ENCODE measurements around the gene PAK2.

PAK2 gene

DNA sequence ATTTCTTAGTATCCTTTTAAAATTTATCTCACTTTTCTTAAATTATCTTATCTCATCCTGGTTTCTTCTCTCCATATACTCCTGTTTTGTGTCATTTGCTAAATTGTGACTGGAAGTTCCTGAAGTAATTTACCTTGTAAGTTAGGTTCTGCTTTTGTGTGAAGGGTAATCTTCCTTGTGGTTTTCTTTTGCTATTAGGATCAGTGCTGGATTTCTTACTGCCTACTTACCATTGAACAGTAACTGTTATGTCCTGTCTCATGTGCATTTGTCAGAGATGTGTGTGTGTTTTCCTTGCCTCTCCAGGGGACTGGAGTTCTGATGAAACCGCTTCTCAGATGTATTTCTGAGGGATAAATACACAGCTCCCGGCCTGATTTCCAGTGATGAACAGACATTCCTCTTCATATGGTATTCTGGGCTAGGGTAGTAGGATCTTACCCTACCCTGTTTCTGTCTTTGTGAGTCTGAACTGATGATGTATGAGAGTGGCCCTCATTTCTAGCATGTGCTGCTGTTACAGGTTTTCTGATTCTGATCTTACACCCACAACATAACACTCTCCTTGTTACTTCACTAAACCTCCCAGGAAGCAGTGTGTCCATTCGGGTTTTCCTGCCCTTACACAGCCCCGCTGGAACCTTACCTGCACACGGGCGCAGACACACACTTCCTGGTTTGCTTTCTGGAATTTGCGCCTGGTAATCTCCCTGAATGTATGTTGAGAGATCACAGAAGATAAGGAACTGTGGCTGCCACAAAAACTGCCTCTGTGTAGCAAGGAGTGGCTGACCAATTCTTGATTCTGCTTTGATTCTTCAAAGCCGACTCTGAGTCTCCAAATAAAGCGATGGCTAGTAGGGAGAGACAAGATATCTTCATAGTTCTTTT lies 14.7 kb downstream of the PAK2 start:
- H3K27me3 ChIP-seq (ENCODE audit: insufficient read depth, low read length, poor library complexity) = no peaks in the 10 kb centered on the region
- H3K18ac ChIP-seq (ENCODE audit: low read length) = no peak overlapping the region
- no peaks in the 10 kb centered on the region for H3K36me3 ChIP-seq (ENCODE audit: control insufficient read depth, insufficient read depth, low read length)
- no peak overlapping the region for H3K4me2 ChIP-seq (ENCODE audit: low read length)
- peaks cover 62% of the 10 kb centered on the region for H3K79me2 ChIP-seq (ENCODE audit: control insufficient read depth, insufficient read depth, low read length)
- WGBS (ENCODE audit: extremely low coverage, insufficient coverage, low lambda C conversion rate) = no CpG with 5 or more reads among the region's 9 CpGs
- no peak overlapping the region for H3K27ac ChIP-seq (ENCODE audit: low read depth, low read length)
- H3K4me1 ChIP-seq (ENCODE audit: control insufficient read depth, low read depth, low read length) = no peaks in the 10 kb centered on the region
- no peak overlapping the region for H3K4ac ChIP-seq (ENCODE audit: low read depth, low read length)
- H3K4me3 ChIP-seq (ENCODE audit: low read length) = no peak overlapping the region
- H2BK5ac ChIP-seq (ENCODE audit: low read length) = no peak overlapping the region
- H3K23ac ChIP-seq (ENCODE audit: low read length) = no peak overlapping the region
- peak; percentile 34 for DNase-seq
- H2BK15ac ChIP-seq (replicated peaks; ENCODE audit: low read depth) = no peak overlapping the region
- no peak overlapping the region for H3K56ac ChIP-seq (ENCODE audit: low read length)
- peaks cover 11% of the 10 kb centered on the region for H3K79me1 ChIP-seq (ENCODE audit: low read length)
- H4K8ac ChIP-seq (ENCODE audit: low read depth, low read length) = no peak overlapping the region
- H3K9ac ChIP-seq (ENCODE audit: low read length) = no peak overlapping the region
- no peak overlapping the region for H2BK120ac ChIP-seq (ENCODE audit: low read depth, low read length)
- no peak overlapping the region for H4K5ac ChIP-seq (ENCODE audit: low read length)
- no peak overlapping the region for H2AK5ac ChIP-seq (ENCODE audit: low read length)

DNA sequence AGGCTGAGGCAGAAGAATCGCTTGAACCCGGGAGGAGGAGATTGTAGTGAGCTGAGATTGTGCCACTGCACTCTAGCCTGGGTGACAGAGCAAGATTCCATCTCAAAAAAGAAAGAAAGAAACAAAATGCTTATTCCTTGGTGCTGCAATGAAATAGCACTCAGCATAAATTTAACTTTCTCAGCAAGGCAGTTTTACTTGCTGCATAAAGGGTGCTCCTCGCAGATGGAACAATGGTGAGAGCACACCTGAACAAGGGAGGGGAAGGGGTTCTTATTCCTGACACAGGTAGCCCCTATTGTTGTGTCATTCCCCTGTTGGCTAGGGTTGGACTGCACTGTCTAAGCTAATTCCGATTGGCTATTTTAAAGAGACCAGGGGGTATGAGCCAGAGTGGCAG lies 17.1 kb downstream of the PAK2 start:
- Histone ChIP-seq H3K4ac (ENCODE audit: low read depth, low read length) (no peak overlapping the region), H2BK120ac (ENCODE audit: low read depth, low read length) (no peak overlapping the region), H3K4me2 (ENCODE audit: low read length) (no peak overlapping the region), H4K8ac (ENCODE audit: low read depth, low read length) (no peak overlapping the region), H3K23ac (ENCODE audit: low read length) (no peak overlapping the region), H3K4me1 (ENCODE audit: control insufficient read depth, low read depth, low read length) (no peaks in the 10 kb centered on the region), H2BK15ac (replicated peaks; ENCODE audit: low read depth) (no peak overlapping the region), H4K5ac (ENCODE audit: low read length) (no peak overlapping the region), H3K79me2 (ENCODE audit: control insufficient read depth, insufficient read depth, low read length) (peaks cover 59% of the 10 kb centered on the region), H3K18ac (ENCODE audit: low read length) (no peak overlapping the region), H2BK5ac (ENCODE audit: low read length) (no peak overlapping the region), H3K27me3 (ENCODE audit: insufficient read depth, low read length, poor library complexity) (no peaks in the 10 kb centered on the region), H3K9ac (ENCODE audit: low read length) (no peak overlapping the region), H3K56ac (ENCODE audit: low read length) (no peak overlapping the region), H3K4me3 (ENCODE audit: low read length) (no peak overlapping the region), H3K79me1 (ENCODE audit: low read length) (peaks cover 15% of the 10 kb centered on the region), H3K27ac (ENCODE audit: low read depth, low read length) (no peak overlapping the region), H2AK5ac (ENCODE audit: low read length) (no peak overlapping the region), H3K36me3 (ENCODE audit: control insufficient read depth, insufficient read depth, low read length) (no peaks in the 10 kb centered on the region)
- no CpG with 5 or more reads among the region's 4 CpGs for WGBS (ENCODE audit: extremely low coverage, insufficient coverage, low lambda C conversion rate)
- DNase-seq = no peak

DNA sequence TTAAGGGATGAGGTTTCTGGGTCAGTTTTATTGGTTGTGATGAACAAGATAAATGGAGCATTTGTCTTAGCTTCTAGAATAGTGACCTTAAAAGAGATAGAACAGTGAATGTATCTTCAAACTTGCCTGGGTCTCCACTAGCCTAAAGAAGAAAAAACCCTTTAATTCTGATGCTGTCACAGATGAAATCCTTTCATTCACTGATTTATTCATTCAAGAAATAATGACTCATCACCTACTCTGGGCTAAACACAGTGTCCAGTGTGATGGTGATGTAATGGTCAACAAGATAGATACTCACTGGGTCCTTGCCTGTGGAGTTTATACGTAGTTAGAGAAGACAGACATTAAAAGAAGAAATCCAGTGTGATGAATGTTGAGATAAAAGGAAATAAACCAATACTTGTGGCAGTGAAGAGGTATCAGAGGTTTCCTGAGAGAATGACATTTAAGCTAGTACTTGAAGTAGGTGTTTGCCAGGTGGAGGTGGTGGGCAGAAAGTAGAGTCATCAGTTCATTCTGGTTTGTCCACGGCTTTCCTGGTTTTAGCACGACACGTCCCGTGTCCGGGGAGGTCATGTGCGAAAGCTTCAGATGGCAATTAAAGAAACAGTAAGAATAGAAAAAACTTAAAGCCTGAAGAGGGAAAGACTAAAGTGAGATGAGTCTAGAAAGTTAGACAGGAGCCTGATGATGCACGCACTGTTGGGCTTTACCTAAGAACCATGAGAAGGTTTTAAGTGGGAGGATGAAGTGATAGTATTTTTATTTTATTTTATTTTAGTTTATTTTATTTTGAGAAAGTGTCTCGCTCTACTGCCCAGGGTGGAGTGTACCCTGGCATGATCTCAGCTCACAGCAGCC lies 18.5 kb downstream of the PAK2 start:
- no peaks in the 10 kb centered on the region for H3K27me3 ChIP-seq (ENCODE audit: insufficient read depth, low read length, poor library complexity)
- H3K36me3 ChIP-seq (ENCODE audit: control insufficient read depth, insufficient read depth, low read length) = no peaks in the 10 kb centered on the region
- no CpG with 5 or more reads among the region's 9 CpGs for WGBS (ENCODE audit: extremely low coverage, insufficient coverage, low lambda C conversion rate)
- no peak overlapping the region for H3K4me2 ChIP-seq (ENCODE audit: low read length)
- H3K9ac ChIP-seq (ENCODE audit: low read length) = no peak overlapping the region
- H3K4ac ChIP-seq (ENCODE audit: low read depth, low read length) = no peak overlapping the region
- no peak overlapping the region for H2BK15ac ChIP-seq (replicated peaks; ENCODE audit: low read depth)
- peaks cover 57% of the 10 kb centered on the region for H3K79me2 ChIP-seq (ENCODE audit: control insufficient read depth, insufficient read depth, low read length)
- no peak overlapping the region for H4K5ac ChIP-seq (ENCODE audit: low read length)
- H2BK120ac ChIP-seq (ENCODE audit: low read depth, low read length) = no peak overlapping the region
- no peak overlapping the region for H2BK5ac ChIP-seq (ENCODE audit: low read length)
- H3K4me3 ChIP-seq (ENCODE audit: low read length) = no peak overlapping the region
- no peak overlapping the region for H2AK5ac ChIP-seq (ENCODE audit: low read length)
- H3K79me1 ChIP-seq (ENCODE audit: low read length) = peaks cover 17% of the 10 kb centered on the region
- no peak overlapping the region for H3K27ac ChIP-seq (ENCODE audit: low read depth, low read length)
- no peak for DNase-seq
- no peaks in the 10 kb centered on the region for H3K4me1 ChIP-seq (ENCODE audit: control insufficient read depth, low read depth, low read length)
- no peak overlapping the region for H3K56ac ChIP-seq (ENCODE audit: low read length)
- no peak overlapping the region for H4K8ac ChIP-seq (ENCODE audit: low read depth, low read length)
- no peak overlapping the region for H3K23ac ChIP-seq (ENCODE audit: low read length)
- H3K18ac ChIP-seq (ENCODE audit: low read length) = no peak overlapping the region

DNA sequence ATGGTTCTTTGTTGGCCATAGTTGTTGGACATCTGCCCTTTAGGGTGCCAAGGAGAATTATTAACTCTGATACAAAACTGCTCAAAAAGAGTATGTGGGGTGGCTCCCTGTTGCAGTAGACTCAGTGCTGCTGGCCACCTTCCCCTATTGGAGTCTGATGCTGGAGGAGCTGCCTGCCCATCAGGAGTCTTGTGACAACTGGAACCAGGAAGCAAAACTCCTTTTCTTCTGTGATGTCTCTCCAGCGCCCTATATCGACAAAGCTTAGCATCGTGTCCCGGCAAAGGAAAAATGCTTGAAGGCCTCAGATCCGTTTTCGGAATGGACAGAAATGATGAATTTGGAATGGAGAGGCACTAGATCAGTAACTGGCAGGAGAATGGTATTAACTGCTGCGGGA lies 23.5 kb downstream of the PAK2 start:
- H3K27ac ChIP-seq (ENCODE audit: low read depth, low read length) = no peak overlapping the region
- H3K9ac ChIP-seq (ENCODE audit: low read length) = no peak overlapping the region
- no peak overlapping the region for H4K8ac ChIP-seq (ENCODE audit: low read depth, low read length)
- H3K36me3 ChIP-seq (ENCODE audit: control insufficient read depth, insufficient read depth, low read length) = no peaks in the 10 kb centered on the region
- H3K56ac ChIP-seq (ENCODE audit: low read length) = no peak overlapping the region
- no CpG with 5 or more reads among the region's 7 CpGs for WGBS (ENCODE audit: extremely low coverage, insufficient coverage, low lambda C conversion rate)
- H3K4ac ChIP-seq (ENCODE audit: low read depth, low read length) = no peak overlapping the region
- H3K79me1 ChIP-seq (ENCODE audit: low read length) = peaks cover 8% of the 10 kb centered on the region
- H3K4me1 ChIP-seq (ENCODE audit: control insufficient read depth, low read depth, low read length) = no peaks in the 10 kb centered on the region
- H3K4me3 ChIP-seq (ENCODE audit: low read length) = no peak overlapping the region
- H2BK5ac ChIP-seq (ENCODE audit: low read length) = no peak overlapping the region
- no peak overlapping the region for H2AK5ac ChIP-seq (ENCODE audit: low read length)
- no peak overlapping the region for H2BK15ac ChIP-seq (replicated peaks; ENCODE audit: low read depth)
- H3K18ac ChIP-seq (ENCODE audit: low read length) = no peak overlapping the region
- H2BK120ac ChIP-seq (ENCODE audit: low read depth, low read length) = no peak overlapping the region
- no peak overlapping the region for H3K4me2 ChIP-seq (ENCODE audit: low read length)
- peaks cover 35% of the 10 kb centered on the region for H3K79me2 ChIP-seq (ENCODE audit: control insufficient read depth, insufficient read depth, low read length)
- no peaks in the 10 kb centered on the region for H3K27me3 ChIP-seq (ENCODE audit: insufficient read depth, low read length, poor library complexity)
- H3K23ac ChIP-seq (ENCODE audit: low read length) = no peak overlapping the region
- no peak overlapping the region for H4K5ac ChIP-seq (ENCODE audit: low read length)
- DNase-seq = no peak

DNA sequence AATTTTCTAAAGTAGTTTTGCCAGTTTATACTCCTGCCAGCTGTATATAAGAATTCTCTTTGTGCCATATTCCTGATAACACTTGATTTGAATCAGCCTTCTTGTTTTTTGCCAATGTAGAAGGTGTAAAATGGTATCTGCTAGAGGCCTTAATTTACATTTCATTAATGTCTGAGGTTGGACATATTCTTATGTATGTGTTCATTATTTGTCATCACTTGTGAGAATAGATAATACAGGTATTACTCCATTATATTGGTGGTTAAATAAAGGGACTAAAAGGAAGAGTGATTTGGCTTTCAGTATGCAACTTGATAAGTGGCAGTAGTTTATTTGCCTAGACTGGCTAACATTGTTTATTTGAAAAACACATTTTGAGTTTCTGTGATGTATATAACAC lies 25.8 kb downstream of the PAK2 start:
- Histone ChIP-seq H3K18ac (ENCODE audit: low read length) (no peak overlapping the region), H2BK5ac (ENCODE audit: low read length) (no peak overlapping the region), H3K4me3 (ENCODE audit: low read length) (no peak overlapping the region), H4K5ac (ENCODE audit: low read length) (no peak overlapping the region), H3K56ac (ENCODE audit: low read length) (no peak overlapping the region), H2AK5ac (ENCODE audit: low read length) (no peak overlapping the region), H4K8ac (ENCODE audit: low read depth, low read length) (no peak overlapping the region), H2BK15ac (replicated peaks; ENCODE audit: low read depth) (no peak overlapping the region), H3K79me2 (ENCODE audit: control insufficient read depth, insufficient read depth, low read length) (peaks cover 30% of the 10 kb centered on the region), H3K4ac (ENCODE audit: low read depth, low read length) (no peak overlapping the region), H3K36me3 (ENCODE audit: control insufficient read depth, insufficient read depth, low read length) (no peaks in the 10 kb centered on the region), H3K9ac (ENCODE audit: low read length) (no peak overlapping the region), H3K27me3 (ENCODE audit: insufficient read depth, low read length, poor library complexity) (no peaks in the 10 kb centered on the region), H3K27ac (ENCODE audit: low read depth, low read length) (no peak overlapping the region), H2BK120ac (ENCODE audit: low read depth, low read length) (no peak overlapping the region), H3K23ac (ENCODE audit: low read length) (no peak overlapping the region), H3K4me2 (ENCODE audit: low read length) (no peak overlapping the region), H3K79me1 (ENCODE audit: low read length) (peaks cover 7% of the 10 kb centered on the region), H3K4me1 (ENCODE audit: control insufficient read depth, low read depth, low read length) (no peaks in the 10 kb centered on the region)
- DNase-seq = no peak

Measured in mesendoderm (in vitro differentiated cells).